OCI-LY7 (cell line): Measurements from ENCODE around the gene HSPH1. TPM values are rescaled to one million over a fixed set of nuclear protein-coding genes. Genes with fewer than 3 reads are reported as not detected.

ENCODE experiments used
- BruUV-seq: library from RNA; stranded (reverse); fragments of 400-500 nt; replicated peaks from 2 replicates; lab custom pipeline; 2021; lab: Mats Ljungman, UMichigan
- CTCF ChIA-PET: fragments of 300-600 bp; sonication (Branson Sonifier 250); formaldehyde crosslinking; loops from one replicate; lab custom pipeline; 2022; ENCODE audit warnings: antibody characterized with exemption; ENCODE audit not compliant: unreplicated experiment; lab: Charles Lee
- POLR2A ChIA-PET: fragments of 300-600 bp; sonication (Branson Sonifier 250); formaldehyde crosslinking; loops from one replicate; lab custom pipeline; 2022; ENCODE audit warnings: antibody characterized with exemption; lab: Charles Lee
- DNase-seq: peaks from one replicate; pipeline ENCODE4 v3.0.0-alpha.2; 2015; ENCODE audit warnings: low spot score
- H2AFZ ChIP-seq: fragments of 200-600 bp; sonication (generic), shearing (Covaris generic); 2 replicates; pipeline ENCODE4 v1.6.1; 2014; ENCODE audit warnings: mild to moderate bottlenecking, antibody characterized with exemption, low read length, moderate library complexity
- H3K27ac ChIP-seq: fragments of 200-600 bp; sonication (generic); 2 replicates; pipeline ENCODE4 v1.5.1; 2014; ENCODE audit warnings: mixed run types, low read depth, mild to moderate bottlenecking, moderate library complexity, low read length, inconsistent platforms; ENCODE audit not compliant: poor library complexity, severe bottlenecking
- H3K36me3 ChIP-seq: fragments of 200-600 bp; sonication (generic); 2 replicates; pipeline ENCODE4 v1.6.1; 2014; ENCODE audit warnings: mild to moderate bottlenecking, antibody characterized with exemption, low read length, moderate library complexity, mixed read lengths; ENCODE audit not compliant: insufficient read depth
- H3K4me1 ChIP-seq: fragments of 200-600 bp; sonication (generic); 2 replicates; pipeline ENCODE4 v1.5.1; 2014; ENCODE audit warnings: mild to moderate bottlenecking, low read length; ENCODE audit not compliant: insufficient read depth, poor library complexity, severe bottlenecking
- H3K4me2 ChIP-seq: fragments of 200-600 bp; sonication (generic); 2 replicates; pipeline ENCODE4 v1.6.1; 2014; ENCODE audit warnings: mild to moderate bottlenecking, low read length
- H3K4me3 ChIP-seq: fragments of 200-600 bp; sonication (generic); 2 replicates; pipeline ENCODE4 v1.5.1; 2014; ENCODE audit warnings: mild to moderate bottlenecking, low read depth, low read length; ENCODE audit not compliant: poor library complexity, severe bottlenecking
- H3K79me2 ChIP-seq: fragments of 200-600 bp; sonication (generic); 2 replicates; pipeline ENCODE4 v1.6.1; 2016; ENCODE audit warnings: low read depth, mild to moderate bottlenecking, low read length, moderate library complexity, mixed read lengths; ENCODE audit not compliant: insufficient read depth
- H3K9me2 ChIP-seq: fragments of 200-600 bp; sonication (generic); 2 replicates; pipeline ENCODE4 v1.6.1; 2016; ENCODE audit warnings: mild to moderate bottlenecking, low read length, mixed read lengths; ENCODE audit not compliant: insufficient read depth
- H3K9me3 ChIP-seq: fragments of 200-600 bp; sonication (generic); 2 replicates; pipeline ENCODE4 v1.6.1; 2014; ENCODE audit warnings: mild to moderate bottlenecking, mixed run types, low read length, mixed read lengths
- H4K20me1 ChIP-seq: fragments of 200-600 bp; sonication (generic); 2 replicates; pipeline ENCODE4 v1.6.1; 2014; ENCODE audit warnings: mild to moderate bottlenecking, antibody characterized with exemption, low read length, moderate library complexity, mixed read lengths; ENCODE audit not compliant: insufficient read depth
- CTCF ChIP-seq: fragments of 200-600 bp; sonication (generic); conservative IDR thresholded peaks from 2 replicates; pipeline ENCODE4 v1.5.1; 2014; ENCODE audit warnings: mild to moderate bottlenecking, antibody characterized with exemption, low read length, moderate library complexity, mixed read lengths
- EZH2phosphoT487 ChIP-seq: fragments of 200-600 bp; sonication (generic); IDR thresholded peaks from 2 replicates; pipeline ENCODE4 v1.6.1; 2018; ENCODE audit warnings: low read depth, borderline replicate concordance, mild to moderate bottlenecking, mixed run types, antibody characterized with exemption, low read length, moderate library complexity, mixed read lengths
- intact Hi-C: fragments of 100-400 bp; cut with micrococcal nuclease; formaldehyde crosslinking; loops from one replicate; pipeline ENCODE4 v1.10.0; 2022; ENCODE audit not compliant: unreplicated experiment
- total RNA-seq, 2 experiments: library from RNA; depleted of rRNA in 1 of 2; stranded (reverse); fragments of >200 nt in 1 of 2; shearing (Covaris generic) in 1 of 2; gene quantifications; 2 replicates each; pipeline ENCODE4 v1.2.3, GENCODE V29; 2014 to 2022

HSPH1 gene
- total RNA-seq, 2 experiments from 2014 or later, result 89.6 to 176 TPM

DNA sequence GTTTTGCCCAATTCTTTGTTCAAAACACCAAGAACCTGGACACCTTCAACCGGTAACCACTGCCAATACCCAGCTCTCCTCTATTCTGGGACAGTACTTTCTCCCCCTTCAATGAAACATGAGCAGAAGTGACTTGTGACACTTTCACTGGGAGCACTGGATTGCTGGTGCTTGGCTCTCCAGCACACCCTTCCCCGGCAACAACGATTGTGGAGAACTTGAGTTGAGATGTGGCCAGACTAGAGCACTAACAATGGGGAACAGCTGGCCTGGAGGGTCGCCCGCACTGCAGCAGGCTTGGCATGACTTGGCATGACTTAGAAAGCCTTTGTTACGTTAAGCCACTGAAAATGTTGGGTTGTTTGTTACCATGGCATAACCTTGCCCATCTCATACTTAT lies 30.6 kb upstream of the HSPH1 start:
- Histone ChIP-seq H3K9me3 (no peaks in the 10 kb centered on the region), H3K79me2 (no peaks in the 10 kb centered on the region), H3K9me2 (no peaks in the 10 kb centered on the region), H4K20me1 (no peaks in the 10 kb centered on the region), H3K4me2 (no peak overlapping the region), H3K4me3 (no peak overlapping the region), H3K36me3 (no peaks in the 10 kb centered on the region), H3K4me1 (no peaks in the 10 kb centered on the region), H3K27ac (no peak overlapping the region), H2AFZ (no peak overlapping the region)
- TF ChIP-seq EZH2phosphoT487 (no peak), CTCF (no peak)
- POLR2A ChIA-PET, result no interaction called here
- BruUV-seq, result no TSS peak
- CTCF ChIA-PET, result no interaction called here
- no peak for DNase-seq
- intact Hi-C loops, result no loop called here

DNA sequence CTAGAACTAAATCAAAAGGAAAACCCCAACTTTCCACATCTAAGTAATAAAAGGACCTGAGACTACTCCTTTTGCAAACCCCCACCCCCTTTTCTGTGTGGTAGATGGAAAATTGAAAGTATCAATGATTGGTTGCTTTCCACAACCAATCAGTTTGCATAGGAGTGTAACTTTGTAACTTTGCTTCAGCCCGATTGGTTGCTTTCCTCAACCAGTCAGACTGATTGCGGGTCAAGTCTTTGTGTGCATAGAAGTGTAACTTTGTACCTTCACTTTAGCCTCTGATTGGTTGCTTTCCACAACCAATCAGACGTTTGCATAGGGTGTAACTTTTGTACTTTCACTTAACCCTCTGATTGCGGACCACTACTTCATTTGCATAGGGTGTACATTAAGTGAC lies 30.0 kb upstream of the HSPH1 start:
- H3K9me2 ChIP-seq, result no peaks in the 10 kb centered on the region
- no peaks in the 10 kb centered on the region for H3K4me1 ChIP-seq
- H4K20me1 ChIP-seq, result no peaks in the 10 kb centered on the region
- no peaks in the 10 kb centered on the region for H3K9me3 ChIP-seq
- intact Hi-C loops, result no loop called here
- H3K27ac ChIP-seq, result no peak overlapping the region
- no peak overlapping the region for H2AFZ ChIP-seq
- DNase-seq, result no peak
- ChIA-PET POLR2A (no interaction called here), CTCF (no interaction called here)
- no peak overlapping the region for H3K4me2 ChIP-seq
- no peaks in the 10 kb centered on the region for H3K36me3 ChIP-seq
- no peak overlapping the region for H3K4me3 ChIP-seq
- no peaks in the 10 kb centered on the region for H3K79me2 ChIP-seq
- TF ChIP-seq CTCF (no peak), EZH2phosphoT487 (no peak)
- no TSS peak for BruUV-seq

- TF ChIP-seq EZH2phosphoT487 (no peak), CTCF (no peak)
- H3K79me2 ChIP-seq, result no peaks in the 10 kb centered on the region
- H4K20me1 ChIP-seq, result no peaks in the 10 kb centered on the region
- no peak overlapping the region for H3K4me3 ChIP-seq
- H2AFZ ChIP-seq, result no peak overlapping the region
- H3K9me3 ChIP-seq, result no peaks in the 10 kb centered on the region
- H3K4me1 ChIP-seq, result no peaks in the 10 kb centered on the region
- ChIA-PET CTCF (no interaction called here), POLR2A (interaction anchor here (0.5 to 1.3 kb wide), 3 partner anchors 11 to 135 kb away, joined by 4 to 5 read pairs (median 4); no protein-coding TSS in a partner anchor)
- no peak for DNase-seq
- no peak overlapping the region for H3K27ac ChIP-seq
- H3K4me2 ChIP-seq, result no peak overlapping the region
- no peaks in the 10 kb centered on the region for H3K36me3 ChIP-seq
- intact Hi-C loops, result no loop called here
- H3K9me2 ChIP-seq, result no peaks in the 10 kb centered on the region
- BruUV-seq, result no TSS peak
Measured at GRCh38 chr13:31184981-31185645, 23.4 kb upstream of the HSPH1 start.
